Common myeloid progenitor, CD34-positive (primary cell): ENCODE measurements around the gene FUT7.

Experiments
- CTCF ChIA-PET: fragments of 350-600 bp; sonication (Branson Sonifier 250); formaldehyde crosslinking; loops from one replicate; lab custom pipeline; 2021; ENCODE audit warnings: antibody characterized with exemption; lab: Charles Lee
- POLR2A ChIA-PET: fragments of 350-600 bp; sonication (Branson Sonifier 250); formaldehyde crosslinking; loops from one replicate; lab custom pipeline; 2021; ENCODE audit warnings: antibody characterized with exemption; lab: Charles Lee
- DNase-seq, 3 donors: peaks; one replicate each; pipeline versions ENCODE4 v3.0.0 to v3.0.0-alpha.2; 2013
- H3K27ac ChIP-seq, 2 experiments: 1 replicate in 1 of 2; 2 replicates in 1 of 2; pipeline ENCODE4 v1.7.0; 2013; ENCODE audit warnings: inconsistent platforms in 2 of 2, low read length in 2 of 2, mild to moderate bottlenecking in 2 of 2, low read depth in 1 of 2, moderate library complexity in 1 of 2; ENCODE audit not compliant: severe bottlenecking in 2 of 2, insufficient read depth in 1 of 2, poor library complexity in 1 of 2
- H3K27me3 ChIP-seq, 5 experiments: replicated peaks in 2 of 5; 1 replicate in 3 of 5; 2 replicates in 2 of 5; pipeline versions ENCODE4 v1.6.1 to v1.7.0; 2013; ENCODE audit warnings: low read length in 4 of 5, mild to moderate bottlenecking in 2 of 5, moderate library complexity in 2 of 5, inconsistent platforms in 1 of 5; ENCODE audit not compliant: insufficient read depth in 5 of 5, control insufficient read depth in 4 of 5
- H3K36me3 ChIP-seq, 4 experiments: 1 replicate in 2 of 4; 2 replicates in 2 of 4; pipeline versions ENCODE4 v1.6.1 to v1.7.0; 2013; ENCODE audit warnings: low read length in 3 of 4, control low read depth in 1 of 4, mild to moderate bottlenecking in 1 of 4; ENCODE audit not compliant: control insufficient read depth in 4 of 4, insufficient read depth in 4 of 4
- H3K4me1 ChIP-seq, 4 experiments: 1 replicate in 3 of 4; 2 replicates in 1 of 4; pipeline versions ENCODE4 v1.6.1 to v1.7.1; 2013; ENCODE audit warnings: low read length in 3 of 4, mild to moderate bottlenecking in 3 of 4, control low read depth in 1 of 4, inconsistent platforms in 1 of 4, moderate library complexity in 1 of 4; ENCODE audit not compliant: control insufficient read depth in 4 of 4, insufficient read depth in 4 of 4; ENCODE audit errors: control extremely low read depth in 1 of 4
- H3K4me3 ChIP-seq, 7 experiments: 1 replicate in 4 of 7; 2 replicates in 3 of 7; pipeline versions ENCODE4 v1.5.1 to v1.7.0; 2013; ENCODE audit warnings: mild to moderate bottlenecking in 7 of 7, low read length in 6 of 7, moderate library complexity in 6 of 7, inconsistent platforms in 2 of 7, low read depth in 2 of 7, control low read depth in 1 of 7; ENCODE audit not compliant: insufficient read depth in 4 of 7, control insufficient read depth in 1 of 7; ENCODE audit errors: extremely low read depth in 1 of 7
- H3K9me3 ChIP-seq, 5 experiments: 1 replicate in 4 of 5; 2 replicates in 1 of 5; pipeline versions ENCODE4 v1.6.1 to v1.7.1; 2013; ENCODE audit warnings: low read length in 4 of 5, mild to moderate bottlenecking in 2 of 5, inconsistent platforms in 1 of 5, low read depth in 1 of 5, moderate library complexity in 1 of 5; ENCODE audit not compliant: control insufficient read depth in 4 of 5, insufficient read depth in 2 of 5; ENCODE audit errors: control extremely low read depth in 1 of 5
- WGBS: methylation state at CpG from one replicate; pipeline ENCODE4 v1.1.5; 2013; ENCODE audit not compliant: insufficient coverage; 5-methylcytosine and 5-hydroxymethylcytosine counted together

FUT7 gene

GRCh38 chr9:136991993-136992818 is 39.7 kb downstream of the FUT7 start, which contains the start of gene PAXX:
Gene PAXX, plus strand, starts transcription at chr9:136992422. Its CDS starts 22 bp downstream, at chr9:136992444.
- peak within 1 kb of the TSS; percentile 42 to 79 (median 71) for H3K4me3 ChIP-seq
- DNase-seq, result peak; percentile 87 to 92 (median 92)
- ChIA-PET POLR2A (interaction anchor here (0.8 to 1.7 kb wide), 2 partner anchors 13 to 16 kb away, joined by 3 to 5 read pairs; partner anchors contain the start of gene PTGDS), CTCF (interaction anchor here (1.0 to 3.2 kb wide), 6 partner anchors 10 to 43 kb away, joined by 3 to 13 read pairs (median 6); partner anchors contain the start of gene ABCA2)
- peaks cover 0 to 41% (median 36%) of the 10 kb centered on the region in 4 experiments for H3K4me1 ChIP-seq
- WGBS, result under 1% methylated on average over 50 of the region's 92 CpGs
- H3K9me3 ChIP-seq, result no peaks in the 10 kb centered on the region
- peaks cover 0 to 41% (median 9%) of the 10 kb centered on the region in 5 experiments for H3K27me3 ChIP-seq
- peak within 1 kb of the TSS in 1 of 2 experiments; percentile 64 for H3K27ac ChIP-seq
- H3K36me3 ChIP-seq, result peaks cover 0 to 15% (median 4%) of the 10 kb centered on the region in 4 experiments

- Histone ChIP-seq H3K4me1 (peaks cover 0 to 30% (median 21%) of the 10 kb centered on the region in 4 experiments), H3K9me3 (no peaks in the 10 kb centered on the region), H3K27me3 (peaks cover 0 to 48% (median 12%) of the 10 kb centered on the region in 5 experiments), H3K36me3 (peaks cover 0 to 15% (median 4%) of the 10 kb centered on the region in 4 experiments), H3K4me3 (no peak overlapping the region), H3K27ac (no peak overlapping the region)
- POLR2A ChIA-PET, result no interaction called here
- DNase-seq, result no peak
- CTCF ChIA-PET, result interaction anchor here (0.6 to 1.7 kb wide), 4 partner anchors 15 to 101 kb away, joined by 3 to 4 read pairs (median 3); no protein-coding TSS in a partner anchor
- 90% methylated on average over 5 of the region's 10 CpGs for WGBS
Measured at GRCh38 chr9:136990242-136990911, 41.5 kb downstream of the FUT7 start.

- Histone ChIP-seq H3K36me3 (peaks cover 0 to 8% (median 3%) of the 10 kb centered on the region in 4 experiments), H3K4me1 (peaks cover 0 to 33% (median 22%) of the 10 kb centered on the region in 4 experiments), H3K27me3 (peaks cover 0 to 48% (median 16%) of the 10 kb centered on the region in 5 experiments), H3K27ac (no peak overlapping the region), H3K4me3 (no peak overlapping the region), H3K9me3 (no peaks in the 10 kb centered on the region)
- 100% methylated on average over 4 of the region's 4 CpGs for WGBS
- POLR2A ChIA-PET, result no interaction called here
- CTCF ChIA-PET, result interaction anchor here (1.2 to 3.6 kb wide), 4 partner anchors 9 to 58 kb away, joined by 3 to 17 read pairs (median 4); partner anchors contain the start of gene PTGDS
- DNase-seq, result no peak
Measured at GRCh38 chr9:136988872-136989271, 43.0 kb downstream of the FUT7 start.

- CTCF ChIA-PET, result interaction anchor here (1.2 to 3.6 kb wide), 3 partner anchors 9 to 12 kb away, joined by 4 to 17 read pairs (median 4); partner anchors contain the start of genes CLIC3 and PTGDS
- Histone ChIP-seq H3K27ac (no peak overlapping the region), H3K9me3 (no peaks in the 10 kb centered on the region), H3K27me3 (peaks cover 0 to 56% (median 13%) of the 10 kb centered on the region in 5 experiments), H3K36me3 (no peaks in the 10 kb centered on the region), H3K4me3 (no peak overlapping the region), H3K4me1 (peaks cover 0 to 17% (median 9%) of the 10 kb centered on the region in 4 experiments)
- DNase-seq, result no peak
- POLR2A ChIA-PET, result no interaction called here
- 13% methylated on average over 20 of the region's 33 CpGs for WGBS
Measured at GRCh38 chr9:136985853-136986252, 46.0 kb downstream of the FUT7 start.

- Histone ChIP-seq H3K36me3 (no peaks in the 10 kb centered on the region), H3K4me3 (peak overlapping the region in 3 of 7 experiments; percentile 19 to 48 (median 45)), H3K27me3 (peaks cover 0 to 54% (median 13%) of the 10 kb centered on the region in 5 experiments), H3K9me3 (no peaks in the 10 kb centered on the region), H3K4me1 (peaks cover 0 to 17% (median 9%) of the 10 kb centered on the region in 4 experiments), H3K27ac (no peak overlapping the region)
- ChIA-PET CTCF (interaction anchor here (1.0 to 1.9 kb wide), 2 partner anchors 11 to 50 kb away, joined by 3 to 4 read pairs; no protein-coding TSS in a partner anchor), POLR2A (no interaction called here)
- 3% methylated on average over 38 of the region's 48 CpGs for WGBS
- DNase-seq, result peak in 2 of 3 donors; percentile 27 to 39
Measured at GRCh38 chr9:136985027-136985602, 46.8 kb downstream of the FUT7 start.

GRCh38 chr9:136984464-136985026 is 47.3 kb downstream of the FUT7 start:
- 57% methylated on average over 13 of the region's 29 CpGs for WGBS

More at GRCh38 chr9:136984464-136985026, 47.3 kb downstream of the FUT7 start:
- ChIA-PET POLR2A (no interaction called here), CTCF (interaction anchor here (1.0 to 1.9 kb wide), 2 partner anchors 11 to 51 kb away, joined by 3 to 4 read pairs; no protein-coding TSS in a partner anchor)
- no peak for DNase-seq
- peaks cover 0 to 17% (median 9%) of the 10 kb centered on the region in 4 experiments for H3K4me1 ChIP-seq
- no peak overlapping the region for H3K27ac ChIP-seq
- no peaks in the 10 kb centered on the region for H3K9me3 ChIP-seq
- H3K4me3 ChIP-seq, result no peak overlapping the region
- H3K27me3 ChIP-seq, result peaks cover 0 to 54% (median 13%) of the 10 kb centered on the region in 5 experiments
- H3K36me3 ChIP-seq, result no peaks in the 10 kb centered on the region
